NT2/D1 (cell line): ENCODE results near the gene RBMS1.

Experiments
- SUZ12 ChIP-seq: IDR thresholded peaks from 2 replicates; pipeline ENCODE4 v1.6.1; 2011; ENCODE audit not compliant: insufficient read length, insufficient read depth; ENCODE audit errors: extremely low read depth
- YY1 ChIP-seq: IDR thresholded peaks from 2 replicates; pipeline ENCODE4 v1.6.1; 2011; ENCODE audit not compliant: insufficient read length, insufficient read depth
- ZNF274 ChIP-seq: IDR thresholded peaks from 2 replicates; pipeline ENCODE4 v1.6.1; 2011; ENCODE audit warnings: mild to moderate bottlenecking, low read depth, low read length

- no peak for TF ChIP-seq ZNF274
- TF ChIP-seq YY1: no peak
- TF ChIP-seq SUZ12: no peak
Measured at GRCh38 chr2:160326786-160327185, 166.8 kb downstream of the RBMS1 start.
